Kidney epithelial cell (primary cell): ENCODE results near the gene GPC4. TPM values are rescaled to one million over a fixed set of nuclear protein-coding genes. Genes with fewer than 3 reads are reported as not detected.

Experiments used
- DNase-seq: peaks from one replicate; pipeline ENCODE4 v3.0.0-alpha.2; 2010; ENCODE audit warnings: low read depth
- H3K27me3 ChIP-seq: 2 replicates; pipeline ENCODE4 v1.6.0; 2011; ENCODE audit warnings: low read length; ENCODE audit not compliant: control insufficient read depth, insufficient read depth
- H3K36me3 ChIP-seq: 2 replicates; pipeline ENCODE4 v1.5.1; 2011; ENCODE audit warnings: low read length; ENCODE audit not compliant: control insufficient read depth, insufficient read depth
- H3K4me3 ChIP-seq: 2 replicates; pipeline ENCODE4 v1.5.1; 2011; ENCODE audit warnings: low read depth, mild to moderate bottlenecking, control low read depth, low read length
- CTCF ChIP-seq: IDR thresholded peaks from 2 replicates; pipeline ENCODE4 v1.5.1; 2011; ENCODE audit warnings: mild to moderate bottlenecking, moderate library complexity, low read length, control low read depth, inconsistent platforms; ENCODE audit not compliant: insufficient read depth, poor library complexity, severe bottlenecking
- total RNA-seq: library from RNA; depleted of rRNA; stranded (reverse); fragments of >200 nt; gene quantifications from 2 replicates; pipeline ENCODE4 v1.2.3, GENCODE V29; 2015

The GPC4 gene
- total RNA-seq, 1 donor from 2014 or later, result 34.7 TPM

DNA sequence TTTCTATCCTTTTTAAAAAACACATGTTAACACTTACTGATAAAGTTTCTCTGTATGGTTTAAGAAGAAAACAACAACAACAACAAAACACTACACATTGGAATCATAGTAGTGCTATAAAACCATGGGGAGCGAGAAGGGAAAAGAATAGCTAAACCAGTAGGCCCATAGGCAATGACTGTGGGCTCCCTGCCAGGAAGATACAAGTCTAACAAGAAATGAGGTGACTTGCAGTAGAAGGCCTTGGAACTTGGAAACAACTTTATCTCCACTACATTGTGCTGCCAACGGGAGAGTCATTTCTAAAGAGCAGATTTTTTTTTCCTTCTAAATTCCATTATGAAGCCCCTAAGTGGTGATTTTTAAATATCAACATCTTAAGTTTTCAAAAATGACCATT lies 78.0 kb downstream of the GPC4 start:
- DNase-seq, result no peak
- no peak for TF ChIP-seq CTCF
- Histone ChIP-seq H3K4me3 (no peak overlapping the region), H3K36me3 (no peaks in the 10 kb centered on the region), H3K27me3 (no peaks in the 10 kb centered on the region)

DNA sequence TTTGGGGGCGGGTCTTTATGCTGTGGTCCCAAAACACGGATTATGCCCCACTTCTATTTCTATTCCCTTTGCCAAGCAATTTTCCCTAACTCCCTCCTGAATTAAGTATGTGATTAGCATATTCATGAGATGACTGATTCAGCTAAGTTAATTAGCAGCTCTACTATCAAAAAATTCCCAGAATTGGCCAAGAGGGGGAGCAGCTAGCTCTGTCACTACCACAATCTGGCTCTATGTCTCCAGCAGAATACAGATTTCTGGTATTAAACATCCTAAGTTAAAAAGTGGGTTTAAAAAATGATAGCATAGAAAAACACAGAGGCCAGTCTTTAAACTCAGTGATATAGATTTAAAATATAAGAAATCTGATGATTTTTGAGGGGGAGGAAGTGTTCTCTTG lies 80.3 kb downstream of the GPC4 start:
- no peaks in the 10 kb centered on the region for H3K27me3 ChIP-seq
- H3K4me3 ChIP-seq, result no peak overlapping the region
- DNase-seq, result no peak
- no peaks in the 10 kb centered on the region for H3K36me3 ChIP-seq
- TF ChIP-seq CTCF, result peak; percentile 47

DNA sequence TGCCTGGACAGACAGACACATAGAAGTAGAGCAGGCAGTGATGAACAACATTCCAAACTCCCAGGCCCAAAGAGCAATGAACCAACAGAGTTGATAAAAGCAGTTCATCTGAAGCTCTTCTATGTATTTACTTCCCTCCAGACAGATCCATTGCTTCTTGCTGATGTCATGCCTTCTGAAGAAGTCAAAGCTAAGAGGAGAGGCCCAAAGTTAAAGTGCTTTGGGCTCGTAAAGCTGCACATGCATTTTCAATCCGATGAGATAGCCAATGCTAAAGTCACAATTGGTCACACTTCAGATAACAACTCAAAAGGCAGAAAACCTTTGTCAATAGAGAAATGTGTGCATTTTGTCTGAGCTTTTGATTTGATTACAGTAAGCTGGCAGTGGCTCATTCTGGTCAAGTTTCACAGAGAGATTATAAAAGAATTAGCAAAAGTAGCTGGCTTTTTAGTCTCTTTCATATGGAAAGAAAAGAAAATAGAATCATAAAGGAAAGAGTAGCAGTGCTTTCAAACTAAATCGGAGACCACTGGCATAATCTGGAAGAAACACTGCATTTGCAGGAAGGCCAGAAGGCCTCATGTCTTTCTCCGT lies 82.0 kb downstream of the GPC4 start:
- DNase-seq, result no peak
- TF ChIP-seq CTCF, result no peak
- no peak overlapping the region for H3K4me3 ChIP-seq
- no peaks in the 10 kb centered on the region for H3K36me3 ChIP-seq
- no peaks in the 10 kb centered on the region for H3K27me3 ChIP-seq

GRCh38 chrX:133332737-133333136 lies 82.6 kb downstream of the GPC4 start:
- DNase-seq, result no peak
- no peaks in the 10 kb centered on the region for H3K36me3 ChIP-seq
- no peak overlapping the region for H3K4me3 ChIP-seq
- no peak for TF ChIP-seq CTCF
- H3K27me3 ChIP-seq, result no peaks in the 10 kb centered on the region

DNA sequence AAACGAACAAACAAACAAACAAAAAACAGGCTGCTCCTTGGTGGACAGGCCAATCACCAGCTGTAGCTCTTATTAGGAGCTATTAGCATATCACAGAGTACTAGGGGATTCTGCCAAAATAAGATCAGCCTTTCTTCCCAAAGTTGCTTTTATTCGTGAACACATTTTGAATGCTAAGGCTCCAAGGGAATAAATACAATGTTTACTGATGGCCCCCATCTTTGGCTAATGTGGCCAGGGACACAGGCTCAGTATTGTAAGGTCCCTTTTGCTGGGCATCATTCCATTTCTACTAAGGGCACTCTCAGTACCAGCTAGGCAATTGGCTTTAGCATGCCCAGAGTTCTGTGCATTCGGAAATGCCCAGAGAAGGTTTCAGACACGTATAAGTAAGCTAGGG lies 84.3 kb downstream of the GPC4 start:
- no peak for TF ChIP-seq CTCF
- DNase-seq, result no peak

DNA sequence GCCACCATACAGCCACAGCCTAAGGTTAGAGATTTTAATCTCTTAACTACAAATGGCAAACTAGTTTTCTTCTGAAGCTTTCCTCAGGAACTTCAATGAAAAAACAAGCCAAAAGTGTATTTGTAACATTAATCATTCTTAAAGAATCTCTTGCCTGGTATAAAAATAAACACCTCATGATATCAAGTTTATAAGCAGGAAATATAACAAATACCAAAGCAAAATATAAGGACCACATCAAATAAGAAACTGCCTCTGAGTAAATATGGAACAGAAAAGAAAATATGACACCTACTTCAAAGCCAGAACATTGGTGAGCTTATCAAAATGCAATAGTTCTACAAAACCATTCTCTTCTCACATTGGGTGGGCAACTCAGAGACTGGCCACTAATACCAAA lies 89.9 kb downstream of the GPC4 start:
- H3K4me3 ChIP-seq, result no peak overlapping the region
- no peak for DNase-seq
- no peak for TF ChIP-seq CTCF
- H3K36me3 ChIP-seq, result no peaks in the 10 kb centered on the region
- no peaks in the 10 kb centered on the region for H3K27me3 ChIP-seq

More for the DNA sequence above, 84.3 kb downstream of the GPC4 start:
- H3K36me3 ChIP-seq, result no peaks in the 10 kb centered on the region
- no peak overlapping the region for H3K4me3 ChIP-seq
- no peaks in the 10 kb centered on the region for H3K27me3 ChIP-seq
